ENCODE data around the gene BATF.

BATF gene

GRCh38 chr14:75549169-75549568 lies 26.9 kb downstream of the BATF start:
- TF ChIP-seq REST (IDR thresholded peaks at IDR 0.05; ENCODE audit: low read depth) (no peak), FOXM1 (IDR thresholded peaks at IDR 0.05; ENCODE audit: borderline replicate concordance, low read depth) (no peak), YY1 (IDR thresholded peaks at IDR 0.05; ENCODE audit: low read depth) (no peak), TCF12 (IDR thresholded peaks at IDR 0.05; ENCODE audit: low read depth) (no peak), EP300 (IDR thresholded peaks at IDR 0.05; ENCODE audit: borderline replicate concordance) (no peak), EGR1 (IDR thresholded peaks at IDR 0.05) (no peak), CEBPB (IDR thresholded peaks at IDR 0.05) (no peak), CREB1 (IDR thresholded peaks at IDR 0.05; ENCODE audit: low read depth) (no peak)

DNA sequence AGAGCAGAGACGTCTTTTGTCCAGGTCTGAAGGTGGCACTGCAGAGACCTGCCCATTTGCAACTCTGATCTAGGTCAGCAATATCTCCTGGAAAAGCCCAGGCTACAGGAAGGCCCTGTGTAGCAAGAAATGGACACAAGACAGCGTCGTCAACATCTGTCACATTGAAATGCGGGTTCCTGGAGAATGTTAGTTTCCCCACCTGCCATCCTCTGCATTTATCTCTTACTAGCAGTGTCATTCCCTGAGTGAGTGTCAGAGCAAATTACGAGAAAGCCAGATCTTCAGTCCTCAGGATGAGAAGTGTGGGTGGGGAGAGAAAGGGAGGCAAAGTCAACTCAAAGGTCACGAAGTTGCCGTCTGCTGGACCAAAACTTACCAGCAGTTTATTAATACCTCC lies 28.8 kb downstream of the BATF start:
- TF ChIP-seq USF1 (IDR thresholded peaks at IDR 0.05) (no peak), TCF12 (IDR thresholded peaks at IDR 0.05; ENCODE audit: low read depth) (no peak), TEAD4 (IDR thresholded peaks at IDR 0.05) (no peak), NFIC (IDR thresholded peaks at IDR 0.05) (no peak), CEBPB (IDR thresholded peaks at IDR 0.05) (no peak), RAD21 (IDR thresholded peaks at IDR 0.05; ENCODE audit: low read depth) (no peak), EP300 (IDR thresholded peaks at IDR 0.05; ENCODE audit: borderline replicate concordance) (no peak), TAF1 (IDR thresholded peaks at IDR 0.05; ENCODE audit: low read depth) (no peak), FOXM1 (IDR thresholded peaks at IDR 0.05; ENCODE audit: borderline replicate concordance, low read depth) (no peak), ZBTB7A (IDR thresholded peaks at IDR 0.05; ENCODE audit: low read depth) (no peak), YY1 (IDR thresholded peaks at IDR 0.05; ENCODE audit: low read depth) (no peak), EGR1 (IDR thresholded peaks at IDR 0.05) (no peak), MAX (IDR thresholded peaks at IDR 0.05) (no peak), REST (IDR thresholded peaks at IDR 0.05; ENCODE audit: low read depth) (no peak)

- TF ChIP-seq REST (IDR thresholded peaks at IDR 0.05; ENCODE audit: low read depth) = no peak
- no peak for TF ChIP-seq USF1 (IDR thresholded peaks at IDR 0.05)
- TF ChIP-seq CEBPB (IDR thresholded peaks at IDR 0.05) = no peak
- TF ChIP-seq ZBTB7A (IDR thresholded peaks at IDR 0.05; ENCODE audit: low read depth) = no peak
- no peak for TF ChIP-seq TEAD4 (IDR thresholded peaks at IDR 0.05)
- TF ChIP-seq CREB1 (IDR thresholded peaks at IDR 0.05; ENCODE audit: low read depth) = no peak
- TF ChIP-seq TCF12 (IDR thresholded peaks at IDR 0.05; ENCODE audit: low read depth) = no peak
- no peak for TF ChIP-seq YY1 (IDR thresholded peaks at IDR 0.05; ENCODE audit: low read depth)
- TF ChIP-seq FOXM1 (IDR thresholded peaks at IDR 0.05; ENCODE audit: borderline replicate concordance, low read depth) = no peak
- TF ChIP-seq EP300 (IDR thresholded peaks at IDR 0.05; ENCODE audit: borderline replicate concordance) = no peak
- no peak for TF ChIP-seq TAF1 (IDR thresholded peaks at IDR 0.05; ENCODE audit: low read depth)
- no peak for TF ChIP-seq MAX (IDR thresholded peaks at IDR 0.05)
- TF ChIP-seq NFIC (IDR thresholded peaks at IDR 0.05) = no peak
- TF ChIP-seq EGR1 (IDR thresholded peaks at IDR 0.05) = no peak
- no peak for TF ChIP-seq RAD21 (IDR thresholded peaks at IDR 0.05; ENCODE audit: low read depth)
Observed at GRCh38 chr14:75553157-75553556, 30.9 kb downstream of the BATF start.

GRCh38 chr14:75553761-75554364 lies 31.6 kb downstream of the BATF start:
- TF ChIP-seq FOXM1 (IDR thresholded peaks at IDR 0.05; ENCODE audit: borderline replicate concordance, low read depth) (no peak), RAD21 (IDR thresholded peaks at IDR 0.05; ENCODE audit: low read depth) (no peak), CEBPB (IDR thresholded peaks at IDR 0.05) (no peak)

All from Ishikawa (cell line).